22Rv1 (cell line): ENCODE results near the gene IQGAP1.

Experiments
- ZFX ChIP-seq: fragments of 450-650 bp; IDR thresholded peaks from 2 replicates; pipeline ENCODE4 v1.6.1; 2017; ENCODE audit warnings: antibody characterized with exemption, borderline replicate concordance
- TF ChIP-seq, protein P1 (sequence below): fragments of 450-650 bp; IDR thresholded peaks from 2 replicates; pipeline ENCODE4 v1.5.1; 2017; ENCODE audit warnings: mild to moderate bottlenecking

GRCh38 chr15:90523373-90523772 is 135.3 kb downstream of the IQGAP1 start:
- TF ChIP-seq, protein P1, sequence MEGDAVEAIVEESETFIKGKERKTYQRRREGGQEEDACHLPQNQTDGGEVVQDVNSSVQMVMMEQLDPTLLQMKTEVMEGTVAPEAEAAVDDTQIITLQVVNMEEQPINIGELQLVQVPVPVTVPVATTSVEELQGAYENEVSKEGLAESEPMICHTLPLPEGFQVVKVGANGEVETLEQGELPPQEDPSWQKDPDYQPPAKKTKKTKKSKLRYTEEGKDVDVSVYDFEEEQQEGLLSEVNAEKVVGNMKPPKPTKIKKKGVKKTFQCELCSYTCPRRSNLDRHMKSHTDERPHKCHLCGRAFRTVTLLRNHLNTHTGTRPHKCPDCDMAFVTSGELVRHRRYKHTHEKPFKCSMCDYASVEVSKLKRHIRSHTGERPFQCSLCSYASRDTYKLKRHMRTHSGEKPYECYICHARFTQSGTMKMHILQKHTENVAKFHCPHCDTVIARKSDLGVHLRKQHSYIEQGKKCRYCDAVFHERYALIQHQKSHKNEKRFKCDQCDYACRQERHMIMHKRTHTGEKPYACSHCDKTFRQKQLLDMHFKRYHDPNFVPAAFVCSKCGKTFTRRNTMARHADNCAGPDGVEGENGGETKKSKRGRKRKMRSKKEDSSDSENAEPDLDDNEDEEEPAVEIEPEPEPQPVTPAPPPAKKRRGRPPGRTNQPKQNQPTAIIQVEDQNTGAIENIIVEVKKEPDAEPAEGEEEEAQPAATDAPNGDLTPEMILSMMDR = no peak
- TF ChIP-seq ZFX = no peak
